GM12873 (cell line): ENCODE data around the gene WDTC1.

Source experiments
- CTCF ChIP-seq: IDR thresholded peaks from 2 replicates; pipeline ENCODE4 v1.5.1; 2012; ENCODE audit warnings: low read depth, mild to moderate bottlenecking, moderate library complexity, low read length, control low read depth; ENCODE audit not compliant: insufficient read depth; ENCODE audit errors: missing control alignments

Gene WDTC1

GRCh38 chr1:27290581-27290980, 56.1 kb downstream of the WDTC1 start:
- no peak for TF ChIP-seq CTCF

GRCh38 chr1:27292106-27292505, 57.7 kb downstream of the WDTC1 start:
- no peak for TF ChIP-seq CTCF

GRCh38 chr1:27293915-27294314, 59.5 kb downstream of the WDTC1 start:
- no peak for TF ChIP-seq CTCF

- peak; percentile 77 for TF ChIP-seq CTCF
Measured at GRCh38 chr1:27296773-27297291, 62.4 kb downstream of the WDTC1 start.

GRCh38 chr1:27297903-27298302, 63.5 kb downstream of the WDTC1 start:
- TF ChIP-seq CTCF, result no peak

GRCh38 chr1:27298632-27299384, 64.4 kb downstream of the WDTC1 start:
- no peak for TF ChIP-seq CTCF

- no peak for TF ChIP-seq CTCF
Measured at GRCh38 chr1:27299385-27300271, 65.2 kb downstream of the WDTC1 start.
